Measurements from ENCODE around the gene YLPM1. TPM values are rescaled to one million over a fixed set of nuclear protein-coding genes. Genes with fewer than 3 reads are reported as not detected.

YLPM1 gene
- total and polyA plus RNA-seq, 2 donors (not counting 3 experiments of a cell fraction or from before 2014, with no cell fraction given), result 14.9 to 85.7 TPM

- H3K9ac ChIP-seq (replicated peaks; ENCODE audit: extremely low read depth, insufficient read depth, low read length), result no peak overlapping the region
- no peak overlapping the region for H3K4me3 ChIP-seq (replicated peaks in 1 of 3; ENCODE audit: insufficient read depth in 1 of 3, low read depth in 1 of 3, low read length in 3 of 3)
- TF ChIP-seq MYC (IDR thresholded peaks at IDR 0.05; ENCODE audit: low read depth, low read length), result no peak
- no peak for TF ChIP-seq CTCF (IDR thresholded peaks at IDR 0.05; ENCODE audit: extremely low read depth in 1 of 2, insufficient read depth in 1 of 2, low read depth in 1 of 2, low read length in 2 of 2)
- TF ChIP-seq EZH2 (IDR thresholded peaks at IDR 0.05; ENCODE audit: borderline replicate concordance, low read depth, low read length, severe bottlenecking), result no peak
- no peak for TF ChIP-seq MAX (IDR thresholded peaks at IDR 0.05; ENCODE audit: insufficient read depth, insufficient read length)
- TF ChIP-seq POLR2A (IDR thresholded peaks at IDR 0.05; ENCODE audit: low read depth, low read length), result no peak
- TF ChIP-seq POLR2AphosphoS5 (IDR thresholded peaks at IDR 0.05; ENCODE audit: insufficient read depth, low read depth, low read length), result no peak
- no peak for TF ChIP-seq JUN (IDR thresholded peaks at IDR 0.05; ENCODE audit: borderline replicate concordance, insufficient read depth, insufficient read length, low read depth)
- no peak for TF ChIP-seq GATA2 (IDR thresholded peaks at IDR 0.05; ENCODE audit: insufficient read depth, insufficient read length, low read depth, low read length)
- no peak overlapping the region for H3K4me2 ChIP-seq (ENCODE audit: insufficient read depth, low read length)
- H3K36me3 ChIP-seq (ENCODE audit: control insufficient read depth in 2 of 2, extremely low read depth in 1 of 2, insufficient read depth in 2 of 2, low read length in 2 of 2), result peaks cover 6 to 9% of the 10 kb centered on the region in 2 experiments
- H2AFZ ChIP-seq (ENCODE audit: low read depth, low read length), result no peak overlapping the region
- no peaks in the 10 kb centered on the region for H3K27me3 ChIP-seq (ENCODE audit: control insufficient read depth in 2 of 2, insufficient read depth in 2 of 2, low read length in 2 of 2)
- no peak for DNase-seq (ENCODE audit: low read depth, low spot score)
- no peak for FAIRE-seq
- ChIA-PET CTCF (interaction anchor here (1.0 to 1.2 kb wide), 3 partner anchors 17 to 230 kb away, joined by 3 to 5 read pairs (median 3); no protein-coding TSS in a partner anchor), POLR2A (no interaction called here)
- no peaks in the 10 kb centered on the region for H3K79me2 ChIP-seq (ENCODE audit: control insufficient read depth, insufficient read depth, low read length)
- dilution Hi-C loops (cut with MboI; ENCODE audit: extremely low pct_ligation_motif_present, low sequenced_read_pairs), result no loop called here
- intact Hi-C loops (cut with micrococcal nuclease), result no loop called here
- H3K27ac ChIP-seq (ENCODE audit: insufficient read depth, low read depth, low read length), result no peak overlapping the region
- H3K9me3 ChIP-seq (replicated peaks; ENCODE audit: control insufficient read depth, insufficient read depth, low read length), result no peaks in the 10 kb centered on the region
- H3K9me1 ChIP-seq (replicated peaks; ENCODE audit: control insufficient read depth, extremely low read depth, insufficient read depth, low read length), result no peaks in the 10 kb centered on the region
- H3K4me1 ChIP-seq (ENCODE audit: control insufficient read depth, extremely low read depth, insufficient read depth, low read length), result peaks cover 11% of the 10 kb centered on the region
- no TSS peak for BruUV-seq (replicated peaks)
- H4K20me1 ChIP-seq (replicated peaks; ENCODE audit: control insufficient read depth, extremely low read depth, insufficient read depth, low read length), result no peaks in the 10 kb centered on the region
Observed at GRCh38 chr14:74838166-74838565, 75.0 kb downstream of the YLPM1 start.
